Measurements from ENCODE around the gene KCNIP4. TPM values are rescaled to one million over a fixed set of nuclear protein-coding genes. Genes with fewer than 3 reads are reported as not detected.

KCNIP4 gene
- total and polyA plus RNA-seq, 10 of the 15 experiments (the other 5 are each of a cell fraction or from before 2014, with no cell fraction given) = 0.03 to 0.23 (median 0.13) TPM; not detected in 7

DNA sequence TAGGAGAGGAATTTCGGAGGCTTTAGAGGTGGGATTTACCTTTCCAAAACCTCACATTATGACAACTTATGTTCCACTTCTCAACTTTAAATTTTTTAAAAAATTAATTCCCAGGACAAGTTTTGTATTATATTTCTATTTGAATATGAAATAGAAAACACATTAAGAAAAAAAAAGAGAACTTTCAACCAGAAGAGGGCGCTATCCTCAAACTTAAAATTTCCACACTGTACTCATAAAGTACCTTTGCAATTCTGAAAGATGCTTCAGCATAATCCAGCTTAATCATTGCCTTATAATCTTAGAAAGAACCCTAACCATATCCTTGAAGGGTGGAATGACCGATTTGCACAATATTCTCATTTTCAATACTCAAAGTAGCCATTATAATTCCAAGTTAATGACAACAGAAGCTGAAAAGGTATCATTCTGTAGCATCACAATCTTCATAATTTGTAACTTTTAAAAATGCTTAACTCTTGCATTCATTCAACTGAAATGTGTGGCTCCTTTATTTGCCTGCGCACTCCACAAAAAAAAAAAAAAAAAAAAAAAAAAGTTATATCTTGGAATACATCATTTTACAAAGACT, 158.0 kb downstream of the KCNIP4 start:
- TF ChIP-seq SMC3 (IDR thresholded peaks at IDR 0.05; ENCODE audit: borderline replicate concordance, low read length) (peak; percentile 47; the same call in 1 of the 2 replicates), RAD21 (IDR thresholded peaks at IDR 0.05; ENCODE audit: insufficient read depth, low read depth, low read length) (peak; percentile 47)
- TF ChIP-seq, protein P1, sequence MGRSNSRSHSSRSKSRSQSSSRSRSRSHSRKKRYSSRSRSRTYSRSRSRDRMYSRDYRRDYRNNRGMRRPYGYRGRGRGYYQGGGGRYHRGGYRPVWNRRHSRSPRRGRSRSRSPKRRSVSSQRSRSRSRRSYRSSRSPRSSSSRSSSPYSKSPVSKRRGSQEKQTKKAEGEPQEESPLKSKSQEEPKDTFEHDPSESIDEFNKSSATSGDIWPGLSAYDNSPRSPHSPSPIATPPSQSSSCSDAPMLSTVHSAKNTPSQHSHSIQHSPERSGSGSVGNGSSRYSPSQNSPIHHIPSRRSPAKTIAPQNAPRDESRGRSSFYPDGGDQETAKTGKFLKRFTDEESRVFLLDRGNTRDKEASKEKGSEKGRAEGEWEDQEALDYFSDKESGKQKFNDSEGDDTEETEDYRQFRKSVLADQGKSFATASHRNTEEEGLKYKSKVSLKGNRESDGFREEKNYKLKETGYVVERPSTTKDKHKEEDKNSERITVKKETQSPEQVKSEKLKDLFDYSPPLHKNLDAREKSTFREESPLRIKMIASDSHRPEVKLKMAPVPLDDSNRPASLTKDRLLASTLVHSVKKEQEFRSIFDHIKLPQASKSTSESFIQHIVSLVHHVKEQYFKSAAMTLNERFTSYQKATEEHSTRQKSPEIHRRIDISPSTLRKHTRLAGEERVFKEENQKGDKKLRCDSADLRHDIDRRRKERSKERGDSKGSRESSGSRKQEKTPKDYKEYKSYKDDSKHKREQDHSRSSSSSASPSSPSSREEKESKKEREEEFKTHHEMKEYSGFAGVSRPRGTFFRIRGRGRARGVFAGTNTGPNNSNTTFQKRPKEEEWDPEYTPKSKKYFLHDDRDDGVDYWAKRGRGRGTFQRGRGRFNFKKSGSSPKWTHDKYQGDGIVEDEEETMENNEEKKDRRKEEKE (IDR thresholded peaks at IDR 0.05) = no peak
- TF ChIP-seq, protein P2, sequence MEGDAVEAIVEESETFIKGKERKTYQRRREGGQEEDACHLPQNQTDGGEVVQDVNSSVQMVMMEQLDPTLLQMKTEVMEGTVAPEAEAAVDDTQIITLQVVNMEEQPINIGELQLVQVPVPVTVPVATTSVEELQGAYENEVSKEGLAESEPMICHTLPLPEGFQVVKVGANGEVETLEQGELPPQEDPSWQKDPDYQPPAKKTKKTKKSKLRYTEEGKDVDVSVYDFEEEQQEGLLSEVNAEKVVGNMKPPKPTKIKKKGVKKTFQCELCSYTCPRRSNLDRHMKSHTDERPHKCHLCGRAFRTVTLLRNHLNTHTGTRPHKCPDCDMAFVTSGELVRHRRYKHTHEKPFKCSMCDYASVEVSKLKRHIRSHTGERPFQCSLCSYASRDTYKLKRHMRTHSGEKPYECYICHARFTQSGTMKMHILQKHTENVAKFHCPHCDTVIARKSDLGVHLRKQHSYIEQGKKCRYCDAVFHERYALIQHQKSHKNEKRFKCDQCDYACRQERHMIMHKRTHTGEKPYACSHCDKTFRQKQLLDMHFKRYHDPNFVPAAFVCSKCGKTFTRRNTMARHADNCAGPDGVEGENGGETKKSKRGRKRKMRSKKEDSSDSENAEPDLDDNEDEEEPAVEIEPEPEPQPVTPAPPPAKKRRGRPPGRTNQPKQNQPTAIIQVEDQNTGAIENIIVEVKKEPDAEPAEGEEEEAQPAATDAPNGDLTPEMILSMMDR (IDR thresholded peaks at IDR 0.05 in 2 of 3, conservative IDR thresholded peaks at IDR 0.05 in 1 of 3; ENCODE audit: control insufficient read depth in 2 of 3, extremely low read depth in 1 of 3, insufficient read depth in 1 of 3, low read depth in 3 of 3, low read length in 3 of 3) = peak; percentile 17 to 39 (median 32); a peak in 3 of 6 replicates
- no TSS peak for BruUV-seq (replicated peaks)
- Histone ChIP-seq H3K9me3 (replicated peaks; ENCODE audit: control insufficient read depth, insufficient read depth, low read length) (no peaks in the 10 kb centered on the region), H4K20me1 (ENCODE audit: control insufficient read depth, insufficient read depth) (no peaks in the 10 kb centered on the region), H3K27me3 (replicated peaks in 1 of 2; ENCODE audit: control insufficient read depth in 2 of 2, insufficient read depth in 2 of 2, low read length in 1 of 2) (no peaks in the 10 kb centered on the region), H3K36me3 (ENCODE audit: control insufficient read depth in 2 of 2, insufficient read depth in 2 of 2, low read length in 1 of 2) (no peaks in the 10 kb centered on the region), H2AFZ (ENCODE audit: control insufficient read depth, low read depth, low read length) (no peak overlapping the region), H3K4me2 (ENCODE audit: control insufficient read depth, insufficient read depth) (no peak overlapping the region), H3K27ac (ENCODE audit: control insufficient read depth, insufficient read depth) (no peak overlapping the region), H3K4me1 (ENCODE audit: control insufficient read depth, insufficient read depth, low read length) (no peaks in the 10 kb centered on the region), H3K9ac (ENCODE audit: control insufficient read depth, insufficient read depth, low read length) (no peak overlapping the region), H3K4me3 (no peak overlapping the region), H3K79me2 (ENCODE audit: control insufficient read depth, insufficient read depth, low read length) (no peaks in the 10 kb centered on the region)
- in situ Hi-C loops (cut with MboI) = no loop called here
- CTCF ChIA-PET = interaction anchor here (0.7 to 6.9 kb wide), 25 partner anchors 10 to 901 kb away, joined by 3 to 139 read pairs (median 4); partner anchors contain the start of gene GBA3
- FAIRE-seq (peak; percentile 75), DNase-seq (ENCODE audit: low read depth, low spot score) (no peak), ATAC-seq (peak; percentile 63)
- intact Hi-C loops (cut with micrococcal nuclease; ENCODE audit: unreplicated experiment) = no loop called here
- SMC1A ChIA-PET (ENCODE audit: uncharacterized antibody, unreplicated experiment) = interaction anchor here (0.6 to 4.2 kb wide), 7 partner anchors 11 to 1283 kb away, joined by 3 to 72 read pairs (median 3); no protein-coding TSS in a partner anchor
- WGBS (ENCODE audit: insufficient coverage, insufficient replicate concordance, low lambda C conversion rate, missing lambda C conversion rate) = 17% methylated on average over 4 of the region's 4 CpGs
- POLR2A ChIA-PET = interaction anchor here (0.6 kb wide), 1 partner anchor 248 kb away, joined by 3 read pairs; no protein-coding TSS in a partner anchor
- RAD21 ChIA-PET (ENCODE audit: unreplicated experiment) = interaction anchor here (0.6 to 4.7 kb wide), 7 partner anchors 9 to 852 kb away, joined by 3 to 67 read pairs (median 4); no protein-coding TSS in a partner anchor

Data from GM12878 (cell line).